K562 (cell line): ENCODE results near the gene DTD1. TPM values are rescaled to one million over a fixed set of nuclear protein-coding genes. Genes with fewer than 3 reads are reported as not detected.

ENCODE experiments used
- ATAC-seq: fragments of 200-7000 bp; cut with Tn5 transposase; 3 replicates; pipeline ENCODE4 v1.9.1; 2020; ENCODE audit warnings: moderate library complexity
- BruUV-seq: library from RNA; stranded (reverse); fragments of 400-500 nt; replicated peaks from 2 replicates; lab custom pipeline; 2021; lab: Mats Ljungman, UMichigan
- CTCF ChIA-PET: fragments of 300-600 bp; formaldehyde crosslinking; extraction: SDS; loops from one replicate; lab custom pipeline; 2021; ENCODE audit warnings: low intra/inter-chr PET ratio; lab: Yijun Ruan, JAX
- POLR2A ChIA-PET: fragments of 300-600, 350-650 bp; sonication (Branson Sonifier 250); formaldehyde crosslinking; extraction: SDS; loops from one replicate; lab custom pipeline; 2021; ENCODE audit warnings: antibody characterized with exemption, inconsistent platforms; lab: Yijun Ruan, JAX
- DNase-seq, 4 experiments: peaks; one replicate each; pipeline versions ENCODE4 v3.0.0 to v3.0.0-alpha.2; 2011 to 2018; ENCODE audit warnings: low spot score in 3 of 4, mixed read lengths in 3 of 4; ENCODE audit errors: extremely low read depth in 1 of 4
- FAIRE-seq: peaks from 2 replicates; lab custom pipeline; 2011; peaks lifted over from hg19 to GRCh38; lab: Jason Lieb, UNC
- H2AFZ ChIP-seq: 2 replicates; pipeline ENCODE4 v1.6.0; 2011; ENCODE audit warnings: low read depth, low read length, control low read depth, inconsistent platforms
- H3K27ac ChIP-seq: fragments of 200-600 bp; 3 replicates; pipeline ENCODE4 v1.8.0; 2011; ENCODE audit warnings: low read depth, mild to moderate bottlenecking, control low read depth, inconsistent platforms, low read length, moderate library complexity, mixed read lengths; ENCODE audit errors: extremely low read depth
- H3K27me3 ChIP-seq, 2 experiments: fragments of 300-600 bp in 1 of 2; 2 replicates in 1 of 2; 3 replicates in 1 of 2; pipeline versions ENCODE4 v1.6.0 to v1.8.0; 2011; ENCODE audit warnings: inconsistent platforms in 2 of 2, low read length in 2 of 2, mild to moderate bottlenecking in 1 of 2, mixed read lengths in 1 of 2, moderate library complexity in 1 of 2; ENCODE audit not compliant: control insufficient read depth in 2 of 2, insufficient read depth in 2 of 2
- H3K36me3 ChIP-seq: fragments of 300-600 bp; 3 replicates; pipeline ENCODE4 v1.8.0; 2011; ENCODE audit warnings: mild to moderate bottlenecking, low read length, inconsistent platforms; ENCODE audit not compliant: control insufficient read depth, insufficient read depth
- H3K4me1 ChIP-seq, 2 experiments: fragments of 200-600 bp in 1 of 2; replicated peaks in 1 of 2; 2 replicates in 1 of 2; 3 replicates in 1 of 2; pipeline versions ENCODE4 v1.5.1 to v1.8.0; 2011; ENCODE audit warnings: inconsistent platforms in 2 of 2, low read length in 2 of 2, mild to moderate bottlenecking in 1 of 2, mixed read lengths in 1 of 2, moderate library complexity in 1 of 2; ENCODE audit not compliant: control insufficient read depth in 2 of 2, insufficient read depth in 2 of 2
- H3K4me2 ChIP-seq: 2 replicates; pipeline ENCODE4 v1.6.1; 2011; ENCODE audit warnings: low read length, control low read depth, inconsistent platforms, mixed read lengths; ENCODE audit not compliant: insufficient read depth
- H3K4me3 ChIP-seq: fragments of 200-600 bp; sonication (generic), shearing (Covaris generic); 2 replicates; pipeline ENCODE4 v1.5.1; 2016; ENCODE audit warnings: control low read depth, inconsistent platforms
- H3K79me2 ChIP-seq: fragments of 200-600 bp; 3 replicates; pipeline ENCODE4 v1.8.0; 2011; ENCODE audit warnings: low read length, inconsistent platforms; ENCODE audit not compliant: control insufficient read depth, insufficient read depth
- H3K9ac ChIP-seq, 2 experiments: 2 replicates each; pipeline versions ENCODE4 v1.6.0 to v1.6.1; 2011; ENCODE audit warnings: low read depth in 2 of 2, low read length in 2 of 2, control low read depth in 1 of 2, inconsistent platforms in 1 of 2, mild to moderate bottlenecking in 1 of 2, mixed read lengths in 1 of 2; ENCODE audit not compliant: insufficient read depth in 1 of 2
- H3K9me1 ChIP-seq: one replicate; pipeline ENCODE4 v1.6.0; 2011; ENCODE audit warnings: inconsistent platforms, mild to moderate bottlenecking, low read length, moderate library complexity; ENCODE audit not compliant: control insufficient read depth, insufficient read depth
- H3K9me3 ChIP-seq: replicated peaks from 2 replicates; pipeline ENCODE4 v1.5.1; 2011; ENCODE audit warnings: low read depth, low read length, inconsistent platforms; ENCODE audit not compliant: control insufficient read depth, insufficient read depth
- H4K20me1 ChIP-seq: replicated peaks from 2 replicates; pipeline ENCODE4 v1.6.1; 2011; ENCODE audit warnings: low read length, inconsistent platforms, mixed read lengths; ENCODE audit not compliant: control insufficient read depth, insufficient read depth
- CBFA2T2 ChIP-seq: fragments of 450-650 bp; conservative IDR thresholded peaks from 2 replicates; pipeline ENCODE4 v1.6.1; 2017; ENCODE audit warnings: mild to moderate bottlenecking
- ELF1 ChIP-seq: fragments of 200-800 bp; sonication (Bioruptor generic); IDR thresholded peaks from 2 replicates; pipeline ENCODE4 v1.6.1; 2016; ENCODE audit warnings: missing genetic modification characterization, missing compliant biosample characterization
- FIP1L1 ChIP-seq: fragments of 200-400 bp; formaldehyde crosslinking; IDR thresholded peaks from 2 replicates; pipeline ENCODE4 v1.6.1; 2018; ENCODE audit warnings: mild to moderate bottlenecking, low read depth, low read length; ENCODE audit not compliant: poor library complexity, severe bottlenecking
- HLTF ChIP-seq: fragments of 450-650 bp; IDR thresholded peaks from 2 replicates; pipeline ENCODE4 v1.6.1; 2016
- KLF13 ChIP-seq: fragments of 450-650 bp; IDR thresholded peaks from 2 replicates; pipeline ENCODE4 v1.6.1; 2016; ENCODE audit warnings: missing genetic modification characterization, low read depth, mild to moderate bottlenecking, missing compliant biosample characterization, moderate library complexity, borderline replicate concordance
- MED1 ChIP-seq: sonication (generic); formaldehyde crosslinking; IDR thresholded peaks from 2 replicates; pipeline ENCODE4 v1.8.1; 2023; ENCODE audit warnings: missing genetic modification reagents, borderline replicate concordance
- NUFIP1 ChIP-seq: fragments of 450-650 bp; IDR thresholded peaks from 2 replicates; pipeline ENCODE4 v1.6.1; 2018; ENCODE audit not compliant: partially characterized antibody
- RBM25 ChIP-seq: fragments of 200-400 bp; formaldehyde crosslinking; IDR thresholded peaks from 2 replicates; pipeline ENCODE4 v1.6.1; 2018; ENCODE audit warnings: low read length, low read depth, moderate library complexity; ENCODE audit not compliant: severe bottlenecking
- SMARCE1 ChIP-seq: fragments of 450-650 bp; IDR thresholded peaks from 2 replicates; pipeline ENCODE4 v1.7.1; 2016; ENCODE audit warnings: mild to moderate bottlenecking
- TBP ChIP-seq: optimal IDR thresholded peaks from 2 replicates; pipeline ENCODE3; 2011; ENCODE audit warnings: low read depth, low read length, improper control_type of control experiment
- TCF3 ChIP-seq: sonication (generic); formaldehyde crosslinking; IDR thresholded peaks from 2 replicates; pipeline ENCODE4 v1.4.0; 2020; ENCODE audit warnings: mild to moderate bottlenecking, missing genetic modification reagents
- ZNF146 ChIP-seq: IDR thresholded peaks from one replicate; pipeline ENCODE4 v1.6.1; 2018; ENCODE audit warnings: missing compliant biosample characterization; ENCODE audit not compliant: unreplicated experiment
- ZNF586 ChIP-seq: fragments of 450-650 bp; formaldehyde crosslinking; conservative IDR thresholded peaks from 2 replicates; pipeline ENCODE4 v1.4.0; 2020; ENCODE audit warnings: mild to moderate bottlenecking, moderate library complexity
- WGBS: fragments of 100-300 bp; shearing (Covaris generic); methylation state at CpG from one replicate; pipeline ENCODE4 v1.1.6; 2016; ENCODE audit warnings: low coverage, mixed read lengths; ENCODE audit not compliant: insufficient coverage; ENCODE audit errors: missing lambda C conversion rate; 5-methylcytosine and 5-hydroxymethylcytosine counted together
- in situ Hi-C: fragments of 300-500 bp; cut with MboI; formaldehyde crosslinking; loops from 4 replicates; pipeline ENCODE4 v1.15.0; 2018; ENCODE audit warnings: inconsistent platforms, mixed read lengths
- intact Hi-C: fragments of 100-400 bp; cut with micrococcal nuclease; formaldehyde crosslinking; loops from 2 replicates; pipeline ENCODE4 v1.14.2; 2022
- polyA plus RNA-seq, 8 experiments: library from polyadenylated mRNA; depleted of rRNA in 4 of 8; stranded (reverse) in 5 of 8; unstranded in 3 of 8; fragments of >200 nt; fragmentation: Nextera tagmentation in 2 of 8; fragmentation: Illumina TruSeq in 1 of 8; extraction: Ambion mirVana in 2 of 8; extraction: Trizol in 1 of 8; gene quantifications; 2 replicates each; pipeline versions ENCODE4 v1.2.1 to v1.2.3, GENCODE V29; 2011 to 2014; ENCODE audit warnings: inconsistent platforms in 1 of 8, missing spikeins in 1 of 8
- total RNA-seq, 7 experiments: library from RNA; depleted of rRNA in 6 of 7; stranded (reverse); fragments of >200 nt in 6 of 7; fragmentation: Illumina TruSeq in 2 of 7; extraction: Trizol in 2 of 7; gene quantifications; 2 replicates each; pipeline versions ENCODE4 v1.2.1 to v1.2.3, GENCODE V29; 2011 to 2021; ENCODE audit warnings: low replicate concordance in 1 of 7
- TF ChIP-seq, protein P1 (sequence below): fragments of 450-650 bp; IDR thresholded peaks from one replicate; pipeline ENCODE4 v1.6.1; 2018; ENCODE audit warnings: mild to moderate bottlenecking, moderate library complexity; ENCODE audit not compliant: partially characterized antibody
- TF ChIP-seq, protein P2 (sequence below): IDR thresholded peaks from 2 replicates; pipeline ENCODE4 v1.6.1; 2014; ENCODE audit warnings: antibody characterized with exemption

Gene DTD1
- total and polyA plus RNA-seq, 9 of the 15 experiments (the other 6 are each of a cell fraction or from before 2014, with no cell fraction given) = 5.7 to 28.6 (median 26.8) TPM

DNA sequence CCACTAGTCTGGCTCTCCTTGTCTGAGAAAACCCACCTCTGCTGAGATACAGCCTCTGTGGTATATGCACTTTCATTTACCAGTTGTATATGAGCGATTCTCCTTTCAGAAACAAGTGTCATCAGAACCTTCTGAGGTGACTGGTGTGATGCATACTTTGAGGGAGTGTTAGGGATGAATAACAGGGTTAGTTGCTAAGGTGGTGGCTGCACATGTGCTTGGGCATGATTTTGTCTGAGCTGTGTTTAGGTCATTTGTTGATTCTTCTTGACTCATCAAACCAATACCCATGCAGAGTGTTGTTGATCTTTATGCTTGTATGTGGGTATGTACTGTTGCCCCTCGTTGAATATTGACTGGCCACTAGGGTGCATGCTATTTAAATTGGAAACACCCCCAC lies 25.7 kb downstream of the DTD1 start:
- Histone ChIP-seq H3K4me1 (no peaks in the 10 kb centered on the region), H3K4me2 (no peak overlapping the region), H3K9ac (no peak overlapping the region), H3K36me3 (no peaks in the 10 kb centered on the region), H3K4me3 (no peak overlapping the region)
- FAIRE-seq = no peak
- in situ Hi-C loops = no loop called here
- WGBS = 10% methylated on average over 2 of the region's 2 CpGs
- no peak for DNase-seq
- BruUV-seq = no TSS peak
- CTCF ChIA-PET = no interaction called here
- TF ChIP-seq NUFIP1 = no peak
- TF ChIP-seq ZNF586 (CRISPR knock-in tag) = no peak
- TF ChIP-seq, protein P1, sequence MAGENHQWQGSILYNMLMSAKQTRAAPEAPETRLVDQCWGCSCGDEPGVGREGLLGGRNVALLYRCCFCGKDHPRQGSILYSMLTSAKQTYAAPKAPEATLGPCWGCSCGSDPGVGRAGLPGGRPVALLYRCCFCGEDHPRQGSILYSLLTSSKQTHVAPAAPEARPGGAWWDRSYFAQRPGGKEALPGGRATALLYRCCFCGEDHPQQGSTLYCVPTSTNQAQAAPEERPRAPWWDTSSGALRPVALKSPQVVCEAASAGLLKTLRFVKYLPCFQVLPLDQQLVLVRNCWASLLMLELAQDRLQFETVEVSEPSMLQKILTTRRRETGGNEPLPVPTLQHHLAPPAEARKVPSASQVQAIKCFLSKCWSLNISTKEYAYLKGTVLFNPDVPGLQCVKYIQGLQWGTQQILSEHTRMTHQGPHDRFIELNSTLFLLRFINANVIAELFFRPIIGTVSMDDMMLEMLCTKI = no peak
- no peak for TF ChIP-seq CBFA2T2
- TF ChIP-seq, all 486 proteins: peak for 0
- Histone ChIP-seq H4K20me1 (no peaks in the 10 kb centered on the region), H3K27ac (no peak overlapping the region), H3K9me1 (no peaks in the 10 kb centered on the region), H3K27me3 (no peaks in the 10 kb centered on the region), H3K9me3 (no peaks in the 10 kb centered on the region), H3K79me2 (no peaks in the 10 kb centered on the region), H2AFZ (no peak overlapping the region)
- no peak for ATAC-seq
- POLR2A ChIA-PET = no interaction called here
- intact Hi-C loops = no loop called here

DNA sequence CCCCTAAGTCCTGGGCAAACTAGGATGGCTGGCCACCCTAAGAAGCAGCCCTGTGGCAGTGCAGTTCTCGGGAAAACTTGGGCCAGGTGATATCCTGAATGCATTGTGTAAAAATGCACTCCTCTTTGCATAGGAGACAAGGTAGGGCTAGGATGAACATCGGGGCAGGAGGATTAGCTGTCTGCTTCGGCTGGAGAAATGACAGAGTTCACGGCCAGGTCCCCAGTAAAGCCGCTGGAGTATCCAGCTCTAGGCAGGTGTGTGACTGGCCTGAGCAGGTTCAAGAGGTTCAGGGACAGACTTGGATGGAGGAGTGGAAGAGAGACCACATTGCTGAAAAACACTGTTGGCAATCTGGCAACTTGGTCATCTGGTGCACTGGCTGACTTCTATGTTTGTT lies 26.4 kb downstream of the DTD1 start:
- WGBS = 25% methylated on average over 5 of the region's 5 CpGs
- Histone ChIP-seq H3K79me2 (no peaks in the 10 kb centered on the region), H2AFZ (no peak overlapping the region), H3K4me1 (no peaks in the 10 kb centered on the region; a peak in 1 of 5 replicates), H4K20me1 (no peaks in the 10 kb centered on the region), H3K27me3 (no peaks in the 10 kb centered on the region), H3K4me2 (no peak overlapping the region), H3K9me3 (no peaks in the 10 kb centered on the region), H3K9me1 (no peaks in the 10 kb centered on the region), H3K27ac (no peak overlapping the region), H3K4me3 (no peak overlapping the region), H3K9ac (no peak overlapping the region), H3K36me3 (no peaks in the 10 kb centered on the region)
- no peak for DNase-seq
- ChIA-PET POLR2A (no interaction called here), CTCF (no interaction called here)
- FAIRE-seq = no peak
- BruUV-seq = no TSS peak
- ATAC-seq = no peak
- intact Hi-C loops (no loop called here), in situ Hi-C loops (no loop called here)
- TF ChIP-seq KLF13 (tag) (no peak), FIP1L1 (no peak), TBP (no peak), SMARCE1 (no peak), TCF3 (CRISPR knock-in tag) (no peak), HLTF (no peak), RBM25 (no peak), ELF1 (tag) (no peak), ZNF146 (CRISPR knock-in tag) (no peak), MED1 (CRISPR knock-in tag) (no peak)
- TF ChIP-seq, protein P2, sequence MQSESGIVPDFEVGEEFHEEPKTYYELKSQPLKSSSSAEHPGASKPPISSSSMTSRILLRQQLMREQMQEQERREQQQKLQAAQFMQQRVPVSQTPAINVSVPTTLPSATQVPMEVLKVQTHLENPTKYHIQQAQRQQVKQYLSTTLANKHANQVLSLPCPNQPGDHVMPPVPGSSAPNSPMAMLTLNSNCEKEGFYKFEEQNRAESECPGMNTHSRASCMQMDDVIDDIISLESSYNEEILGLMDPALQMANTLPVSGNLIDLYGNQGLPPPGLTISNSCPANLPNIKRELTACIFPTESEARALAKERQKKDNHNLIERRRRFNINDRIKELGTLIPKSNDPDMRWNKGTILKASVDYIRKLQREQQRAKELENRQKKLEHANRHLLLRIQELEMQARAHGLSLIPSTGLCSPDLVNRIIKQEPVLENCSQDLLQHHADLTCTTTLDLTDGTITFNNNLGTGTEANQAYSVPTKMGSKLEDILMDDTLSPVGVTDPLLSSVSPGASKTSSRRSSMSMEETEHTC = no peak
